ENCODE results near the gene EEF1A2.
A peak's percentile ranks its signal among the peaks of the same experiment; 100 is the strongest.

EEF1A2 gene

GRCh38 chr20:63454731-63455567 lies 43.9 kb downstream of the EEF1A2 start:
- no peaks in the 10 kb centered on the region for H3K9me3 Mint-ChIP-seq

GRCh38 chr20:63452821-63453523 lies 45.9 kb downstream of the EEF1A2 start:
- Mint-ChIP-seq H3K4me3 (no peak overlapping the region), H3K4me1 (no peaks in the 10 kb centered on the region), H3K27ac (no peak overlapping the region), H3K36me3 (no peaks in the 10 kb centered on the region), H3K9me3 (no peaks in the 10 kb centered on the region)
- no peak for DNase-seq (ENCODE audit: low spot score in 2 of 2)
- peak; percentile 29 for ATAC-seq

More at GRCh38 chr20:63454731-63455567, 43.9 kb downstream of the EEF1A2 start:
- DNase-seq (ENCODE audit: low spot score in 2 of 2) (no peak), ATAC-seq (no peak)
- no peak overlapping the region for H3K27ac Mint-ChIP-seq
- H3K36me3 Mint-ChIP-seq = no peaks in the 10 kb centered on the region
- no peaks in the 10 kb centered on the region for H3K4me1 Mint-ChIP-seq
- H3K4me3 Mint-ChIP-seq = no peak overlapping the region

GRCh38 chr20:63452341-63452740 lies 46.5 kb downstream of the EEF1A2 start:
- H3K9me3 Mint-ChIP-seq = no peaks in the 10 kb centered on the region
- no peaks in the 10 kb centered on the region for H3K4me1 Mint-ChIP-seq
- ATAC-seq = peak; percentile 3

GRCh38 chr20:63451821-63452220 lies 47.1 kb downstream of the EEF1A2 start:
- no peak for DNase-seq (ENCODE audit: low spot score in 2 of 2)
- ATAC-seq = no peak
- H3K4me3 Mint-ChIP-seq = no peak overlapping the region

More at GRCh38 chr20:63452341-63452740, 46.5 kb downstream of the EEF1A2 start:
- no peak overlapping the region for H3K27ac Mint-ChIP-seq
- no peak overlapping the region for H3K4me3 Mint-ChIP-seq
- no peak for DNase-seq (ENCODE audit: low spot score in 2 of 2)
- no peaks in the 10 kb centered on the region for H3K36me3 Mint-ChIP-seq

DNA sequence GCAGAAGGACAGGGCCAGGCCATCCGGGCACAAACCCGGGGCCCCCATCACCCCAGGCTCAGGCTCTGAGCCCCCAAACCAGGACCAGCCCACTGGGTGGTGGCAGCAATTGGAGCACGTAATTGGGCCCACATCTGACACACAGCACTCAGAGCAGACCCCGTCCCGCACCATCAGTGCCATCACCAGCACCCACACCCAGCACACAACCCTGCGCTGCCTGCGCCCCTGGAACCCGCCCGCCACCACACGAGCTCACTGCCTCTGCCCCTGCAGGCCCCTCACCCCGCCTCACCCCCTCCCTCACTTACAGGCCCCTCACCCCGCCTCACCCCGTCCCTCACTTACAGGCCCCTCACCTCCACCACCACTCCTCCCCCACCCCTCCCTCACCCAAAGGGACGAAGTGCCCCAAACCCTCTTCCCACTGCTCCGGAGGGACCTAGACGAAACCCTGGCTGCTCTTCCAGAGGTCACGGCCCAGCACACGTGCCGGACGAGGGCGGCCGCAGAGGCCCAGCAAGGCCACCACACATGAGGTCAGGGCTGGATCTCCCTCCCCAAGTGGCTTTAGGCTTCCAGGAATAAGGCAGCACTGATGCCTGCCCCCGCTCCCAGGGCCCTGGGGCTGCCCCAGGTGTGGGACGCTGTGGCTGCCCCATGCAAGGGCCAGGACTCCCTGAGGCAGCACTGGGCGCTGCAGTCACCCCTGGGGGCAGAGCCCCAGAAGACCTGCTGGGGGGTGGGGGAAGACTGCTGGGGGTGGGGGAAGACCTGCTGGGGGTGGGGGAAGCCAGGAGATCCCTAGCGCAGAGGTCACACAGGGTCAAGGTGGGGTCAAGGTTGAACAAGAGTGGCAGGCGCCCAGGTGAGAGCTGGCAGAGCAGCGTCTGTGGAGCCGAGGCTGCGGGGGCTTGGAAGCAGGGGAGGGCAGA lies 48.8 kb downstream of the EEF1A2 start:
- ATAC-seq = no peak
- H3K36me3 Mint-ChIP-seq = no peaks in the 10 kb centered on the region

More at GRCh38 chr20:63451821-63452220, 47.1 kb downstream of the EEF1A2 start:
- H3K4me1 Mint-ChIP-seq = no peaks in the 10 kb centered on the region
- no peaks in the 10 kb centered on the region for H3K9me3 Mint-ChIP-seq
- H3K27ac Mint-ChIP-seq = no peak overlapping the region
- H3K36me3 Mint-ChIP-seq = no peaks in the 10 kb centered on the region

DNA sequence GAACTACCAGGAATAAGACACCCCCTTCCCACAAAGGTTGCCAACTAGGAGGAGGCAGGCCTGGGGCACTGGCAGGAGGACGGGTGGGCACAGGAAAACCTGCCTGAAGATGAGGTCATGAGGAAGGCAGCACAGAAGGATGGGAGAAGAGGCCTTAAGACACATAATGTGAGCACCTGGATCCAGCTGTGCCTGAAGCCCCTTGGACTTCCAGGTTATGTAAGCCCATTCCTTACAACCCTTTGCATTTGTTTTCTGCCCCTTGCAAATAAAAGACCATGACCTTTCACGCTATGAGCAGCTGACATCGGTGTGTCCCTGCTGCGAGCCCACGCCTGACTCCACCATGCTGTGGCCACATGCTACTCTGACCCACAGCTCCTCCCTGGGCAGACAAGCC lies 49.9 kb downstream of the EEF1A2 start:
- H3K4me1 Mint-ChIP-seq = no peaks in the 10 kb centered on the region
- ATAC-seq (no peak), DNase-seq (ENCODE audit: low spot score in 2 of 2) (no peak)
- H3K27ac Mint-ChIP-seq = no peak overlapping the region
- no peaks in the 10 kb centered on the region for H3K9me3 Mint-ChIP-seq
- no peak overlapping the region for H3K4me3 Mint-ChIP-seq
- no peaks in the 10 kb centered on the region for H3K36me3 Mint-ChIP-seq

More for the DNA sequence above, 48.8 kb downstream of the EEF1A2 start:
- Mint-ChIP-seq H3K27ac (no peak overlapping the region), H3K9me3 (no peaks in the 10 kb centered on the region), H3K4me1 (no peaks in the 10 kb centered on the region), H3K4me3 (no peak overlapping the region)
- no peak for DNase-seq (ENCODE audit: low spot score in 2 of 2)

- H3K36me3 Mint-ChIP-seq = peaks cover 8% of the 10 kb centered on the region
- no peak overlapping the region for H3K27ac Mint-ChIP-seq
- DNase-seq (ENCODE audit: low spot score in 2 of 2) (no peak), ATAC-seq (no peak)
- peaks cover 7% of the 10 kb centered on the region for H3K4me1 Mint-ChIP-seq
- H3K4me3 Mint-ChIP-seq = no peak overlapping the region
- H3K9me3 Mint-ChIP-seq = no peaks in the 10 kb centered on the region
Measured at GRCh38 chr20:63448031-63448430, 50.9 kb downstream of the EEF1A2 start.

DNA sequence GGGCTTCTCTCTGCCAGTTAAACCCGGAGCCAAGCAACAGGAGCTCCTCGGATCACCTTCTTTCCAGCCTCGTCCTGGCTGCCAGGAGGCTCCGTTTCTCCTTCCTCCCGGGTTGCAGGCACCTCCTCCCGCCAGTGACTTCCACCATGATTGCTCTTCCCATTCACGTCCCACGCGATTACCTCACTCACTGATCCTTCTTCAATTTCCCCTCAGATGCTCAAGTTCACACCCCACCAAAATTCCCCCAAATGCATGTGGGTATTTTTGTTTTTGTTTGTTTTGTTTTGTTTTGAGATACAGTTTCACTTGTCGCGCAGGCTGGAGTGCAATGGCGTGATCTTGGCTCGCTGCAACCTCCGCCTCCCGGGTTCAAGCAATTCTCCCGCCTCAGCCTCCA lies 51.6 kb downstream of the EEF1A2 start:
- no peaks in the 10 kb centered on the region for H3K9me3 Mint-ChIP-seq
- H3K4me1 Mint-ChIP-seq = peaks cover 14% of the 10 kb centered on the region
- H3K27ac Mint-ChIP-seq = no peak overlapping the region
- DNase-seq (ENCODE audit: low spot score in 2 of 2) = no peak
- H3K36me3 Mint-ChIP-seq = peaks cover 15% of the 10 kb centered on the region
- no peak overlapping the region for H3K4me3 Mint-ChIP-seq
- ATAC-seq = no peak

- no peak for DNase-seq (ENCODE audit: low spot score in 2 of 2)
- no peak for ATAC-seq
- Mint-ChIP-seq H3K27ac (no peak overlapping the region), H3K4me1 (peaks cover 23% of the 10 kb centered on the region), H3K36me3 (peaks cover 22% of the 10 kb centered on the region), H3K4me3 (no peak overlapping the region), H3K9me3 (no peaks in the 10 kb centered on the region)
Measured at GRCh38 chr20:63446216-63447024, 52.5 kb downstream of the EEF1A2 start.

- Mint-ChIP-seq H3K36me3 (peaks cover 22% of the 10 kb centered on the region), H3K4me1 (peaks cover 28% of the 10 kb centered on the region), H3K27ac (no peak overlapping the region), H3K9me3 (no peaks in the 10 kb centered on the region), H3K4me3 (no peak overlapping the region)
- no peak for DNase-seq (ENCODE audit: low spot score in 2 of 2)
- ATAC-seq = no peak
Measured at GRCh38 chr20:63445075-63445734, 53.7 kb downstream of the EEF1A2 start.

GRCh38 chr20:63444548-63444947 lies 54.3 kb downstream of the EEF1A2 start:
- H3K27ac Mint-ChIP-seq = no peak overlapping the region
- DNase-seq (ENCODE audit: low spot score in 2 of 2) (no peak), ATAC-seq (no peak)
- H3K4me3 Mint-ChIP-seq = no peak overlapping the region
- H3K36me3 Mint-ChIP-seq = peaks cover 22% of the 10 kb centered on the region
- peaks cover 28% of the 10 kb centered on the region for H3K4me1 Mint-ChIP-seq
- H3K9me3 Mint-ChIP-seq = no peaks in the 10 kb centered on the region

DNA sequence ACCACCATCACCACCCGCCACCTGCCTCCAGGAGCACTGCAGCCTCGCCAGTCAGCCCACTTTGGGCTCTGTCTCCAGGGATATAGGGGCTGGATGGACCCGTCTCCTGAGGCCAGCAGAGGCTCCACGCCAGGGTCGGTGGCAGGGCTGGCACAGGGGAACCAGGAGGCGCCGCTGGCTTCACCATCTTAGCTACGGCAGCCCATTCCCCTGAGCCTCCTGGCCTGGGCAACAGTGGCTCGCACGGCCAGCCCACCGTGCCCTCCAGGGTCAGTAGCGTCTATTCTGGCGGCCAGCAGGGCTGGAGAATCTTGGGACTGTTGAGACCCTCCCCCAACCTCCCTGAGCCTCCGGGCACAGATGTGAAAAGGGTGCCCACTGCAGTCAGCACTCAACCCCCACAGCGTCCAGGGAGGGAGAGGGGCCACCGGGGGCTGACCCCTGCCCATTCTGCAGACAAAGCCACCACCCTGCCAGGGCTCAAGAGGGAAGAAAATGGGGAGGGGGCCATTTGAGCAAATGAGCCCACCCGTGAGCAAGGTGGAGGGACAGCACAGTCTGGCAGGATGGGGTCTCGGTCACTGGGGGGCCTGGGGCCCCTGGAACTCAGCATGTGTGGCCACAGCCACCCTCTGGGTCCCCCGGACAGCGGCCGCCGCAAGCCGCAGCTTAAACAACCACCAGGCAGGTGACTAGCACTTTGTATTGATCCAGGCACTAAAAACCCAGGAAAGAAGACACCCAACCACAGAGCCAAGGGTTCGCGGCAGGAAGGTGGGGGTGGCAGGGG lies 55.1 kb downstream of the EEF1A2 start:
- Mint-ChIP-seq H3K27ac (peak overlapping the region; percentile 77), H3K9me3 (no peaks in the 10 kb centered on the region), H3K4me1 (peaks cover 28% of the 10 kb centered on the region), H3K4me3 (no peak overlapping the region), H3K36me3 (peaks cover 22% of the 10 kb centered on the region)
- no peak for ATAC-seq
- no peak for DNase-seq (ENCODE audit: low spot score in 2 of 2)

GRCh38 chr20:63442100-63442493 lies 56.8 kb downstream of the EEF1A2 start:
- Mint-ChIP-seq H3K4me1 (peaks cover 28% of the 10 kb centered on the region), H3K4me3 (peak overlapping the region; percentile 54), H3K9me3 (no peaks in the 10 kb centered on the region), H3K36me3 (peaks cover 22% of the 10 kb centered on the region), H3K27ac (peak overlapping the region; percentile 85)
- ATAC-seq = peak; percentile 63
- peak; percentile 42 to 79 for DNase-seq (ENCODE audit: low spot score in 2 of 2)

Data from stimulated activated effector memory CD8-positive, alpha-beta T cell treated with anti-CD3 and anti-CD28 coated beads, Interleukin-12 subunit alpha, Interleukin-12 subunit beta, amount 100 ng/mL, for 72 hours (primary cell).